Body of pancreas (tissue), 4 donors: ENCODE results near the gene CDH4. TPM values are rescaled to one million over a fixed set of nuclear protein-coding genes. Genes with fewer than 3 reads are reported as not detected.

Source experiments
- ATAC-seq: fragments of 150-250 bp; one replicate; pipeline ENCODE4 v1.9.1; 2016
- DNase-seq, 4 donors: peaks; one replicate each; pipeline ENCODE4 v3.0.0-alpha.2; 2019
- H3K27ac ChIP-seq, 4 donors: fragments of 200-600 bp; sonication (generic); 1 replicate in 3 of 4; 2 replicates in 1 of 4; pipeline versions ENCODE4 v1.5.1 to v1.6.1; 2016 to 2019; ENCODE audit warnings: mild to moderate bottlenecking in 1 of 4, mixed read lengths in 1 of 4, moderate library complexity in 1 of 4
- H3K27me3 ChIP-seq, 2 donors: fragments of 200-600 bp; sonication (generic); one replicate each; pipeline ENCODE4 v1.6.0; 2016; ENCODE audit warnings: mild to moderate bottlenecking in 1 of 2
- H3K36me3 ChIP-seq, 2 donors: fragments of 200-600 bp; sonication (generic); replicated peaks in 1 of 2; 2 replicates each; pipeline ENCODE4 v1.5.1; 2016; ENCODE audit warnings: low read depth in 2 of 2; ENCODE audit not compliant: insufficient read depth in 1 of 2
- H3K4me1 ChIP-seq: fragments of 200-600 bp; sonication (generic); one replicate; pipeline ENCODE4 v1.6.0; 2016
- H3K4me3 ChIP-seq, 2 donors: fragments of 200-600 bp; sonication (generic); 1 replicate in 1 of 2; 2 replicates in 1 of 2; pipeline ENCODE4 v1.5.1; 2016 to 2019
- H3K9me3 ChIP-seq, 3 donors: fragments of 200-600 bp; sonication (generic); 1 replicate in 2 of 3; 2 replicates in 1 of 3; pipeline ENCODE4 v1.5.1; 2016
- POLR2A ChIP-seq, 3 donors: fragments of 450-650 bp; IDR thresholded peaks; one replicate each; pipeline ENCODE4 v1.6.1; 2016; ENCODE audit warnings: antibody characterized with exemption in 3 of 3, mild to moderate bottlenecking in 2 of 3
- WGBS, 2 donors: methylation state at CpG; one replicate each; pipeline ENCODE4 v1.1.5; 2017; 5-methylcytosine and 5-hydroxymethylcytosine counted together
- intact Hi-C: fragments of 100-400 bp; cut with DNase I; formaldehyde crosslinking; loops from one replicate; pipeline ENCODE4 v1.15.1; 2023
- total RNA-seq, 2 donors: library from RNA; depleted of rRNA; stranded (reverse); fragments of >200 nt; gene quantifications; one replicate each; pipeline ENCODE4 v1.1.0, GENCODE V29; 2016
- TF ChIP-seq, protein P1 (sequence below), 7 experiments: fragments of 450-650 bp in 4 of 7; fragments of 200-600 bp in 3 of 7; sonication (generic) in 3 of 7; IDR thresholded peaks; one replicate each; pipeline ENCODE4 v1.5.1; 2016 to 2019; ENCODE audit warnings: antibody characterized with exemption in 7 of 7

Gene CDH4
- total RNA-seq, 2 donors from 2014 or later: 0.33 to 0.52 TPM

DNA sequence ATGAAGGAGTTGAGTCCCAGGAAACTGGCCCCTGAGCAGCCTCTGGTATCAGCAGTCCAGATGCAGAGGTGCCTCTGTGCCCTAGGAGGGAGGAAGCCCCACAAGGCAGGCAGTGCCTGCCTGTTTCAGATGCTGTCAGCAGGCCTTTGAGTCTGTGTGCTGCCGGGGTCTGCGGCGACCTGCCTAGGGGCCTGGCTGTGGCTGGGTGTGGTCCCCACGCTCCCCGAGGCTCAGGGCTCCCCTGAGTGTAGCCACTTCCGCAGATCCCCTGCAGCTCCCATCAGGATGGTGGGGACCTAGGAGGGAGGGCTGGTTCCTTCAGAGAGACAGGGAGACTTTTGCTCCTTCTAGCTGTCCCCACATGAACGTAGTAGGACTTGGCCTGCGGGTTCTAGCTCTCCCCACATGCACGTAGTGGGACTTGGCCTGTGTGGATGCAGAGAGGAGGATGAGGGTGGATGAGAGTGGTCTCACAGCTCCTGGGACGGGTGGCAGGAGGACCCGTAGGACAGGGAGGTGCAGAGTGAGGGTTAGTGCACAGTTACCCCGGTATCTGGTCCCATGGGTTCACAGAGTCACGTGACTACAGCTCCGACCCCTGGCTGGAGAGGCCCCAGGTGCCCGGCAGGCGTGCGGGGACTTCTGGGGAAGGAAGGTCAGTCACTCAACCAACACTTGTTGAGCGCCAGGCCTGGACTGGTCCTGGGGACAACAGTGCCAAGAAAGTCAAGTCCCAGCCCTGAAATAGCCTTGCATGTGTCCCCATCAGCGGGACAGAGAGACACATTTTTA lies 41.0 kb downstream of the CDH4 start:
- Histone ChIP-seq H3K27ac (no peak overlapping the region), H3K27me3 (no peaks in the 10 kb centered on the region), H3K4me3 (no peak overlapping the region), H3K9me3 (no peaks in the 10 kb centered on the region), H3K36me3 (no peaks in the 10 kb centered on the region), H3K4me1 (no peaks in the 10 kb centered on the region)
- intact Hi-C loops: no loop called here
- TF ChIP-seq, protein P1, sequence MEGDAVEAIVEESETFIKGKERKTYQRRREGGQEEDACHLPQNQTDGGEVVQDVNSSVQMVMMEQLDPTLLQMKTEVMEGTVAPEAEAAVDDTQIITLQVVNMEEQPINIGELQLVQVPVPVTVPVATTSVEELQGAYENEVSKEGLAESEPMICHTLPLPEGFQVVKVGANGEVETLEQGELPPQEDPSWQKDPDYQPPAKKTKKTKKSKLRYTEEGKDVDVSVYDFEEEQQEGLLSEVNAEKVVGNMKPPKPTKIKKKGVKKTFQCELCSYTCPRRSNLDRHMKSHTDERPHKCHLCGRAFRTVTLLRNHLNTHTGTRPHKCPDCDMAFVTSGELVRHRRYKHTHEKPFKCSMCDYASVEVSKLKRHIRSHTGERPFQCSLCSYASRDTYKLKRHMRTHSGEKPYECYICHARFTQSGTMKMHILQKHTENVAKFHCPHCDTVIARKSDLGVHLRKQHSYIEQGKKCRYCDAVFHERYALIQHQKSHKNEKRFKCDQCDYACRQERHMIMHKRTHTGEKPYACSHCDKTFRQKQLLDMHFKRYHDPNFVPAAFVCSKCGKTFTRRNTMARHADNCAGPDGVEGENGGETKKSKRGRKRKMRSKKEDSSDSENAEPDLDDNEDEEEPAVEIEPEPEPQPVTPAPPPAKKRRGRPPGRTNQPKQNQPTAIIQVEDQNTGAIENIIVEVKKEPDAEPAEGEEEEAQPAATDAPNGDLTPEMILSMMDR (IDR thresholded peaks at IDR 0.05): no peak
- DNase-seq (no peak), ATAC-seq (no peak)
- WGBS, 2 donors: 61 to 71% methylated on average over 8 to 18 of the region's 19 CpGs

DNA sequence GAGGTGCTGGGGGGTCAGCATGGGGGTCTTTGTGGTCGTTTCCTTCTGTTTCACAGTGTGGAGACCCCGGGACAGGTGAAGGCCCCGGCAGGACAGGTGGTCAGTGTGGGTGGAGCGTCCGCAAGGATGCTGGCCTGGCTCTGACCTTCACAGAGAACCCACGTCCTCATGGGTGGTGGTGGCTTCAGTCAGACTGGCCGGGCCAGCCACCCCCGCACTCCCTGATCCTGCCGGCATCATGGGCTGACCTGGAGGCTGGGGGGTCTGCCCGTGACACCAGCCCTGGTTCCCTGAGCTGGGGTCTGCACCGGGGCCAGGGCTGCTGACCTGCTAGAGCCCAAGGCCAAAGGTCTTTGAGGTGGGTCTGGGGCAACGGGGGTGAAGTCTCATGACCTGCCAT lies 41.9 kb downstream of the CDH4 start:
- Histone ChIP-seq H3K9me3 (no peaks in the 10 kb centered on the region), H3K36me3 (no peaks in the 10 kb centered on the region), H3K27me3 (no peaks in the 10 kb centered on the region), H3K27ac (no peak overlapping the region), H3K4me1 (no peaks in the 10 kb centered on the region), H3K4me3 (no peak overlapping the region)
- DNase-seq (no peak), ATAC-seq (no peak)
- intact Hi-C loops: no loop called here
- no peak for TF ChIP-seq POLR2A (IDR thresholded peaks at IDR 0.05)
- TF ChIP-seq, protein P1 (IDR thresholded peaks at IDR 0.05): no peak
- WGBS, 2 donors: 60 to 69% methylated on average over 3 to 12 of the region's 12 CpGs

DNA sequence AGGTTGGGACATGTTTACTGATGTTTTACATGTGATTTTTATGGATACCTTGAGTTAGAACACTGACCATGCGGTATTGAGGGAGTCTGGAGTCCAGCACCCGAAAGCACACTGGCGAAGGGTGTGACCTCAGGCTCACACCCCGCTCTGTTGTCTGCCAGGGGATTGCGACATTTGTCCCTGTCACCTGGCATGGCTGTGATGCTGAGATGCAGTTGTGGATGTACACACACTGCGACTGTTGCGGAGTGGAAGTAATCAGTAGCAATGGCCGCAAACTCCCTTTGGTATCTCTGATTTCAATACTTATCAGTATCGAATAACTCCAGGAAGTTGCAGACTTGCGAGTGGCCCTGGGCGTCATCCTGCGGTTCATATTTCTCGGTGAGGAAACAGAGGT lies 43.2 kb downstream of the CDH4 start:
- TF ChIP-seq, protein P1 (IDR thresholded peaks at IDR 0.05): no peak
- TF ChIP-seq POLR2A (IDR thresholded peaks at IDR 0.05): no peak
- H3K36me3 ChIP-seq: no peaks in the 10 kb centered on the region
- no peaks in the 10 kb centered on the region for H3K4me1 ChIP-seq
- H3K27ac ChIP-seq: no peak overlapping the region
- no peak for DNase-seq
- H3K27me3 ChIP-seq: no peaks in the 10 kb centered on the region
- no peaks in the 10 kb centered on the region for H3K9me3 ChIP-seq
- H3K4me3 ChIP-seq: no peak overlapping the region
- ATAC-seq: no peak
- WGBS, 2 donors: 70 to 75% methylated on average over 9 to 13 of the region's 13 CpGs
- intact Hi-C loops: no loop called here

DNA sequence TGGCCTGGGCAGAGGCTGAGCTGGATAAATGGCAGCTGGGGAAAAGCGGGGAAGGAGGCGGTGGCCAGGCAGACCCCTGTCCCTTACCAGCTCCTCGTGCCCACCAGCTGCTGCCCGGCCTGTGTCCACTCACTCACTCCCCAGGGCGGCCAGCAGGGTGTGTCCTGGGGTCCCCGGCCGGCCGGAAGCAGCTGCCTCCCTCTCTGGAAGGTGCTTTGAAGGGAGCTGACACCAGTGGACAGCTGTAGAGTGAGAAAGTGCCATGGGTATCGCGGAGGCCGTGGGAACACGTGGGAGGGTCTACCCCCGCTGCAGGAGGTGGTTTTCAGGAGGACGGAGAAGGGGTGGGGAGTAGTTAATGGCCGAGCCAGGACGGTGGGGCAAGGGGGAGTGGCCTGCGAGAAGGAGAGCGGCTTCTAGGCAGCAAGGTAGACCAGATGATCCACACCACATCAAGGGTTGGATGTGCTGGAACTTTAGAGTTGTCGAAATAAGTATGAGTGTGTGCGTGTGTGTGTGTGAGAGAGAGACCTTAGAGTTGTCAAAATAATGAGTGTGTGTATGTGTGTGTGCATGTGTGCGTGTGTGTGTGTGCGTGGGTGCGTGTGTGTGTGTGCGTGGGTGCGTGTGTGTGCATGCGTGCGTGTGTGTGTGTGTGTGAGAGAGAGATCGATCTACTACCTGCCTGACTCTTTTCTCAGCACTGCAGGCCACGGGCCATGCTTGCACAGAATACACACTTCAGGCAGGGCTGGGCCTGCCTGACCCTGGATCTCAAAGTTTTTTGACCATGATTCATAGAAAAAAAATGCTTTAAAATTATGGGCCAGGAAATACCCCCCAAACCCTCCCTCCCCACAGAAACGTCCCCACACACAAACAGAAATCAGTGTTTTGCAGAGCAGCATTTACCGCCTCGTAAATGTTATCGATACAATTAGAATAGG lies 43.9 kb downstream of the CDH4 start:
- TF ChIP-seq, protein P1 (IDR thresholded peaks at IDR 0.05): no peak
- TF ChIP-seq POLR2A (IDR thresholded peaks at IDR 0.05): no peak
- WGBS, 2 donors: 63 to 71% methylated on average over 27 to 33 of the region's 33 CpGs
- no peak for DNase-seq

More for the DNA sequence above, 43.9 kb downstream of the CDH4 start:
- intact Hi-C loops: no loop called here
- Histone ChIP-seq H3K27ac (no peak overlapping the region), H3K4me3 (no peak overlapping the region), H3K9me3 (no peaks in the 10 kb centered on the region), H3K4me1 (no peaks in the 10 kb centered on the region), H3K27me3 (no peaks in the 10 kb centered on the region), H3K36me3 (no peaks in the 10 kb centered on the region)
- ATAC-seq: no peak
